ENCODE data around the gene DNAI7.

DNAI7 gene
- 2.1 to 5.4 (median 2.4) reads per million in 4 donors for total RNA-seq

DNA sequence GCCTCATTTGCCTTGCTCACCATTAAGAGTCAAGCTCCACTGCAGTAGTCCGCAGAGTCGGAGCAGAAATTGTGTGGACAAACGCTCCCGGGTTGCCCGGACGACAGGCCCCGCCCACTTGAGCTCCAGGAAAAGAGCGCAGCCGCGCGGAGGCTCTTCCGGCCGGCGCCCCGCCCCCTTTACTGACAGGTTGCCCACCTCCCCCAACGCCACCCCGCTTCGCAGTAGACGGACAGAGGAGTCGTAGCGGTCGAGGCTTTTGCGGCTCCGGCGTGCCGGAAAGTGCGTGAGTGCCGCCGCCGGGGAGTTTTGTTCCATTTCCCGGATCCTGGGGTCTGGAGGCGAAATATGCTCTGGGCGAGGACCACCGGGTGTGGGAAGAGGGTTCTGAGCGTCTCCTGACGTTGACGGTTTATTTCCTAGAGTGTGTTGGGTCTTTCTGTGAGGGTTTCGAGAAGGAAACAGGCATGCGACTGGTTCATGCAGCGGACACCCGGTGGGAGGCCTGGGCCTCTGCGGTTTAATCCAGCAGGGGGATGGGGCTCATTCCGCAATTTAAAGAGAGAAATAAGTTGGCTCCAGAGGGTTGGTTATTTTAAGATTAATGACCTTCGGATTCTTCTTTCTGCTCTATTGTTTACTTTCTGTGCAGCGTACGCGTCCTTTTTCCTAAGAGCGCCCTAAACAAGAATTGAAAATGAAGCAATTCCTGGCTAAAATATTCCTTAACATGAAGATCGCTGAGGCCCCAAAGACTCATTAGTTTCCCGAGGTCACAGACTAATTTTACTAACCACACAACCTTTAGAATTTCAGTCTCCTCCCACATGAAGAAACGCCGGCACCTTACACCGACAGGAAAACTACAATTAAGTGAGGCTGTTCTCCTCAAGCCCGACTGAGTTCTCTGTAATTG, at the start of gene DNAI7, which contains the start of gene ETFRF1:
Gene DNAI7, minus strand, starts transcription at position 105 of the 916 bp plus-strand sequence. Its CDS starts 82 bp downstream, at position 23.
Gene ETFRF1, plus strand, starts transcription at position 182 of the 916 bp plus-strand sequence. CDS start 8,720 bp downstream, outside the sequence.
- peak; percentile 92 to 96 (median 94) for DNase-seq

DNA sequence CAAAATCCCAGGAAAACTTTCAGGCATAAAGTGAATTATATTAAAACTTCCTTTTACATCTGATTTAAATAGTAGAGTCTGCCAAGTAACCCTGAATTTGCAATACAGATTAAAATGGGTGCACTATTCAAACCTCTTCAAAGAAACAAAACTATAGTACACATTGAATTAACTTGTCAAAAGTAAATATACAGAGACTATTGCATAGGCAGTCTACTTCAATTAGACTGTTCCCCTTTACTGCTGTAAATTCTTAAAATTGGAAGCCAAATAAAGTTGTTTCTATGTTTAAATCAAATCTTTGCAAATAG, 48.7 kb upstream of the DNAI7 start:
- no peak for DNase-seq

- no peak for DNase-seq
Observed at GRCh38 chr12:25242981-25243679, 48.2 kb upstream of the DNAI7 start.

GRCh38 chr12:25241167-25242020, 46.4 kb upstream of the DNAI7 start:
- DNase-seq, result peak in 2 of 5 donors; percentile 14 to 49

GRCh38 chr12:25236626-25237025, 41.7 kb upstream of the DNAI7 start:
- DNase-seq, result no peak

- no peak for DNase-seq
Observed at GRCh38 chr12:25236190-25236589, 41.2 kb upstream of the DNAI7 start.

- no peak for DNase-seq
Observed at GRCh38 chr12:25213338-25213737, 18.4 kb upstream of the DNAI7 start.

GRCh38 chr12:25208554-25208953, 13.6 kb upstream of the DNAI7 start:
- DNase-seq, result no peak

- no peak for DNase-seq
Observed at GRCh38 chr12:25207846-25208245, 12.9 kb upstream of the DNAI7 start.

- no peak for DNase-seq
Observed at GRCh38 chr12:25207411-25207810, 12.5 kb upstream of the DNAI7 start.

GRCh38 chr12:25202137-25202536, 7.2 kb upstream of the DNAI7 start:
- DNase-seq, result no peak

DNA sequence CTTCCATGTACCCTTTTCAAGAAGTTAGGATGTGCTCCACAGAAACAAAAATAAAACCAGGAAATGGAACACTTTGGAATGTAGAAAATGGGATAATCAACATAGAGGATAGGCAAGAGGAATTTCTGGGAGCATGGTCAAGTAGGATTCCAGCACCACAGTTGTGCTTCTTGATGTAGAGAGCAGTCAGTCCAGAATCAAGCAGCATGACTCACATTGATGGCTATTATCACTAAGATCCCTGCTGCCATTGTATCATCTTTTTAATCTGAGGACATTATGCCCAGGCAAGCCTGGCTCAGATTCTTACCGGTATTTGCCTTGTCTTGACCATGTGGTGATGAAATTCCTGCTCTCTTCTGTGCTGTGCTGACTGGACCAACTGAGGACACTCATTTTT, 5.7 kb upstream of the DNAI7 start:
- no peak for DNase-seq

DNA sequence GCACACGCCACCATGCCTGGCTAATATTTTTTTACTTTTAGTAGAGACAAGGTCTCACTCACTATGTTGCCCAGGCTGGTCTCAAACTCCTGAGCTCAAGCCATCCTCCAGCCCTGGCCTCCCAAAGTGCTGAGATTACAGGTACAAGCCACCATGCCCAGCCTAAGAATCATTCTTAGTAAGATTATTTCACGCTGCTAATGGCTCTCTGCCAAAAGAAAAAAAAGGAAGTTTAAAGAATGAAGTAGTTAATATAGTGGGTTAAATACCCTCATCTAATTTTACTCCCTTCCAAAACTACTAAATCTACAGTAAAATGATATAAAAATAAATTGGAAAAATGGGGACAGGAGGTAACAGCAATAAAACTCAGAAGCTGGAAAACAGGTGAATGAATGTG, 2.6 kb upstream of the DNAI7 start:
- no peak for DNase-seq

DNA sequence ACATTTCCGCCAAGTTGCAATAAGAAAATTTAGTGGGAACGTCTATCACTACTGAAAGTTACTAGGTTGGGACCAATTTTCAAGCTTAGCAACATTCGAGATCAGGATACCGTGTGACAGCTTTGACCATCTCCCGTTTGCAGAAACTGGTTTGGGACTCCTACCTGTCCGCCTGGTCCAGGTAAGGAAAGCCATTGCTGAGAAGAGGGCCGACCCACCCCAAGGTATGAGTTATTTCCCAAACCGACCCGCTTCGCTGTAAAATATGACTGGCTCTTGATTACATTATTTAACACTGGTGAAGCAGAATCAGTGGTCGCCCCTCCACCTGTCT, 271 bp downstream of the DNAI7 start:
- no peak for DNase-seq

DNA sequence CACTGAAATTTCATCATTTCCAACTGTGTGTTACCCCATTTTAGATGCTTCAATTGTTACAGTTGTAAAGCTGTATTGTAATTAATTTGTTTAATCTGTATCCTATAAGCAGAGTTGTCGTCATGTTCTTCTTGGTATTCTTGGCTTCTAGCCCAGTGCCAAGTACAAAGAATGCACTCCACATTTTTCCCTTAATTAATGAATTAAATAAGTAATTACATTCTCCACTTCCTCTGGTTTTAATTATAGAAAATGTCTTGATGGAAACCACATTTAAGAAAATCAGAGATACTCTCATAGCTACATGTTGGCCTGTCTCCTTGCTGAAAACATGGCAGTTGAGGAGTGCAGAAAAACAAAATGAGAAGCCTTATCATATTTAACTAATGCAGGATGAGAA, 746 bp downstream of the DNAI7 start:
- DNase-seq, result no peak

DNA sequence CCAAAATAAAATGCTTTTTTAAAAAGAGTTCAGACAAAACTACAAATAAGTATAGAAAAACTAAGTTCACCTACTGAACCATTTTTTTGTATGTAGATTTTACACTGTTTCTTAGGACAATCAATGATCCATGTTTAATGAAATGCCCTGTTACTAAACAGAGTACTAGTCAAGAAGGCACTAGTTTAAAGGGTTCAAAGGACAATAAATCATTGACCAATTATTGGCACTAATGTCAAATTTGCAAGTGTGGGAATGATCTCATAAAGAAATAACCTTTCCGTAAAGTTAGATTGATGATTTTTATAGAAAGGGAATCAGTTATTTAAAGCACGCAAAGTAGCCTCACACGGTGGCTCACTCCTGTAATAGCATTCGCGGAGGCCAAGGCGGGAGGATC, 4.2 kb downstream of the DNAI7 start:
- no peak for DNase-seq

DNA sequence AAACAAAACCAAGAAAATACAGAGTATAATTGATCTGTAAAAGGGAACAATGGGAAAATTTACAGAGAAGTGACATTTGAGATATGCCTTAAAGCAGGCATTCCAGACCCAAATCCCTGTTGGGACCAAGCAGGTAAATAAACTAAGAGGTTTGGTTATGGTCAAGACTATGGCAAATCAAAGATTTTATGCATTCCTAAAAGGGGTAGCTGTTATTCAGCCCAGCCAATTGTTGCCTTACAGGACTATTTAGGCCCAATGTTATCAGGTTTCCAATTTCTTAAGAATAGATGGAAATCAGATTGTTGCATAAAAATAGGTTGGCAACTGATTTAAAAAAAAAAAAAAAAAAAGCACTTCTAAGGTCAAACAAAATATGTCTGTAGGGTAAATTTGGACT, 5.3 kb downstream of the DNAI7 start:
- DNase-seq, result no peak

GRCh38 chr12:25187781-25188180, 7.2 kb downstream of the DNAI7 start:
- no peak for DNase-seq

DNA sequence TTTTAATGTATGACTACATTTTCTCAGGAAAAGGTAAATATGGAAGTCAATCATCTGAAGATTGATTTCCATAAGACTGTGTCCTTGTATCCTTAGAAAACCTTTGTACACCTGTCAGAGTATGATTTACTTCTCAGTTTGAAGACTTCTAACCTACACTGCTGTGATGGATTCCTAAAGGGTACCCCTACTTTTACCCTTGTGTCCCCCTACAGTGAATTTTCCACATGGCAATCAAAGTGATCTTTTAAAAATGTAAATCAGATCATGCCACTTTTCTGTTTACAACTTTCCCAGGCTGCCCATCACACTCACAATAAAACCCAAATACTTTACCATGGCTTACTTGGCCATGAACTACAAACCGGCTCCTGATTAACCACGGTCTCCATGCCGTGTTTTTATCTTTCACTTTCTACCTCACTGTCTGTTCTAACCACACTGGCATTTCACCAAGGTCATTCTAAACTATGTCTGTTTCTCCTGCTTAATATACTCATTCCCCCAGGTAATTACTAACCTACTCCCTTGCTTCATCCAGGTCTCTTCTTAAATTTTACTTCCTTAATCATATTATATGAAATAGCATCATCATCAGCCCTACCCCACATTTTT, 8.1 kb downstream of the DNAI7 start:
- peak in 1 of 5 donors; percentile 40 for DNase-seq

DNA sequence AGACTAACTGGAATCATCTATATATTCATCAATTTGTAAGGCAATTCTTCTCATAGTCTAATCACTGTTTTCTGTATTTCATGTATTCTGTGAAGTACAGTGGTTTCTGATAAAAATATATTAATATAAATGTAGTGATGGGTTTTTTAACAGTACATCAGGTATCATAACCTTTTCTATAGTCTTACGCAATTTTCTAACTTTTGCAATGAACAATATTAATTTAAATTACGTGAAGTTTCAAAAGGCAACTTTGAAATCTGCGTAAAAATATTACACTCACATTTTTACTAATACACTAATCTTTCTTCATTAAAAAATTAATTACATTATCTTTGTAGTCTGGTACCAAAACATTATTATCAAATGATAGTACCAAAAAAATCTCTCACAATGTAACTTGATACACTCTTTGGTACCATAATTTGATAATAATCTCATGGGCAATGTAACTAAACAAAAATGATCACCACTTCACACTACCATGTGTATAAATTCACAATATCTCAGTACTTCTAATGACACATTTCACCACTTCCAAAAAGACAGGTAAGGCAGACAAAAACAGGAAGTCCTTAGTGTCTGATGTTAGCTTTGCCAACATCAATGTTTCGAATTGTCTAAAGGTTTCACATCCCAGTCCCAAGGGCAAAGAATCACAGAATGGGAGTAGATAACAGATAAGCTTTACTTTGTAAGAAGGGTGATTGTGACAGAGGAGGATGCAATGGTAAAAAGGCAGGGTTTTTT, 8.7 kb downstream of the DNAI7 start:
- DNase-seq, result peak in 1 of 5 donors; percentile 9

GRCh38 chr12:25184132-25184531, 10.8 kb downstream of the DNAI7 start:
- no peak for DNase-seq

- DNase-seq, result no peak
Observed at GRCh38 chr12:25182765-25183164, 12.2 kb downstream of the DNAI7 start.

Measured in T-helper 1 cell (primary cell).